IMR-90 (cell line): Measurements from ENCODE around the gene USP40. TPM values are rescaled to one million over a fixed set of nuclear protein-coding genes. Genes with fewer than 3 reads are reported as not detected.

Experiments used
- ATAC-seq: fragments of 200-7000 bp; cut with Tn5 transposase; 2 replicates; pipeline ENCODE4 v1.9.1; 2020; ENCODE audit warnings: low read depth, mild to moderate bottlenecking, moderate library complexity
- BruUV-seq: library from RNA; stranded (reverse); fragments of 400-500 nt; replicated peaks from 2 replicates; lab custom pipeline; 2021; lab: Mats Ljungman, UMichigan
- CTCF ChIA-PET: fragments of 300-600 bp; formaldehyde crosslinking; extraction: SDS; loops from one replicate; lab custom pipeline; 2021; ENCODE audit warnings: antibody characterized with exemption; lab: Yijun Ruan, JAX
- POLR2A ChIA-PET: fragments of 300-600 bp; sonication (Branson Sonifier 250); formaldehyde crosslinking; loops from one replicate; lab custom pipeline; 2022; ENCODE audit warnings: antibody characterized with exemption; ENCODE audit not compliant: unreplicated experiment; lab: Charles Lee
- DNase-seq: peaks from one replicate; pipeline ENCODE4 v3.0.0; 2013
- H2AFZ ChIP-seq: replicated peaks from 2 replicates; pipeline ENCODE3; 2013; ENCODE audit warnings: low read length, mild to moderate bottlenecking; ENCODE audit not compliant: poor library complexity
- H2AK5ac ChIP-seq: 2 replicates; pipeline ENCODE4 v1.6.1; 2013; ENCODE audit warnings: low read depth, low read length, inconsistent platforms
- H2AK9ac ChIP-seq: replicated peaks from 2 replicates; pipeline ENCODE3; 2013; ENCODE audit warnings: mild to moderate bottlenecking, low read depth, low read length, moderate library complexity; ENCODE audit not compliant: poor library complexity
- H2BK120ac ChIP-seq: 2 replicates; pipeline ENCODE4 v1.6.1; 2013; ENCODE audit warnings: low read depth, low read length, inconsistent platforms
- H2BK15ac ChIP-seq: 3 replicates; pipeline ENCODE4 v1.6.1; 2013; ENCODE audit warnings: low read depth, low read length, inconsistent platforms
- H2BK20ac ChIP-seq: 2 replicates; pipeline ENCODE4 v1.6.1; 2013; ENCODE audit warnings: low read depth, mild to moderate bottlenecking, inconsistent platforms, low read length, moderate library complexity
- H2BK5ac ChIP-seq: 2 replicates; pipeline ENCODE4 v1.6.1; 2013; ENCODE audit warnings: mild to moderate bottlenecking, low read depth, low read length, inconsistent platforms; ENCODE audit not compliant: poor library complexity, severe bottlenecking
- H3K14ac ChIP-seq: replicated peaks from 2 replicates; pipeline ENCODE4 v1.6.1; 2013; ENCODE audit warnings: low read depth, low read length, inconsistent platforms
- H3K18ac ChIP-seq: 2 replicates; pipeline ENCODE4 v1.6.1; 2013; ENCODE audit warnings: low read depth, low read length, control low read depth
- H3K23ac ChIP-seq: 2 replicates; pipeline ENCODE4 v1.6.1; 2013; ENCODE audit warnings: low read depth, low read length, inconsistent platforms
- H3K27ac ChIP-seq: 2 replicates; pipeline ENCODE4 v1.5.1; 2013; ENCODE audit warnings: mild to moderate bottlenecking, control low read depth, low read length; ENCODE audit not compliant: insufficient read depth
- H3K27me3 ChIP-seq: 2 replicates; pipeline ENCODE4 v1.6.1; 2013; ENCODE audit warnings: low read length; ENCODE audit not compliant: control insufficient read depth, insufficient read depth
- H3K36me3 ChIP-seq: 2 replicates; pipeline ENCODE4 v1.6.1; 2013; ENCODE audit warnings: low read length, mixed read lengths; ENCODE audit not compliant: control insufficient read depth, insufficient read depth
- H3K4ac ChIP-seq: 2 replicates; pipeline ENCODE4 v1.6.1; 2013; ENCODE audit warnings: low read depth, low read length, inconsistent platforms
- H3K4me1 ChIP-seq: 2 replicates; pipeline ENCODE4 v1.6.1; 2013; ENCODE audit warnings: low read length, mixed read lengths; ENCODE audit not compliant: control insufficient read depth, insufficient read depth
- H3K4me2 ChIP-seq: 2 replicates; pipeline ENCODE4 v1.6.1; 2013; ENCODE audit warnings: low read depth, mild to moderate bottlenecking, control low read depth, low read length, moderate library complexity
- H3K4me3 ChIP-seq: 2 replicates; pipeline ENCODE4 v1.5.1; 2013; ENCODE audit warnings: low read depth, mild to moderate bottlenecking, control low read depth, low read length, moderate library complexity; ENCODE audit not compliant: insufficient read depth
- H3K56ac ChIP-seq: 2 replicates; pipeline ENCODE4 v1.6.1; 2013; ENCODE audit warnings: low read length, inconsistent platforms; ENCODE audit not compliant: insufficient read depth; ENCODE audit errors: extremely low read depth
- H3K79me1 ChIP-seq, 2 experiments: 2 replicates each; pipeline ENCODE4 v1.6.1; 2013; ENCODE audit warnings: low read length in 2 of 2, inconsistent platforms in 1 of 2, low read depth in 1 of 2
- H3K9ac ChIP-seq: 2 replicates; pipeline ENCODE4 v1.6.1; 2013; ENCODE audit warnings: low read depth, low read length, control low read depth
- H3K9me1 ChIP-seq: 2 replicates; pipeline ENCODE4 v1.6.1; 2013; ENCODE audit warnings: low read length, inconsistent platforms; ENCODE audit not compliant: insufficient read depth
- H3K9me3 ChIP-seq: 2 replicates; pipeline ENCODE4 v1.6.1; 2013; ENCODE audit warnings: low read length; ENCODE audit not compliant: control insufficient read depth, insufficient read depth
- H4K20me1 ChIP-seq: 2 replicates; pipeline ENCODE4 v1.6.1; 2013; ENCODE audit warnings: low read length, inconsistent platforms; ENCODE audit not compliant: insufficient read depth
- H4K5ac ChIP-seq: 2 replicates; pipeline ENCODE4 v1.6.1; 2013; ENCODE audit warnings: mild to moderate bottlenecking, low read depth, low read length, control low read depth
- H4K8ac ChIP-seq, 2 experiments: 2 replicates each; pipeline ENCODE4 v1.6.1; 2013; ENCODE audit warnings: low read depth in 2 of 2, low read length in 2 of 2, control low read depth in 1 of 2, inconsistent platforms in 1 of 2
- H4K91ac ChIP-seq: 2 replicates; pipeline ENCODE4 v1.6.1; 2013; ENCODE audit warnings: low read depth, low read length, inconsistent platforms; ENCODE audit not compliant: insufficient read depth
- CHD1 ChIP-seq: IDR thresholded peaks from 2 replicates; pipeline ENCODE4 v1.6.1; 2012; ENCODE audit warnings: low read depth, low read length, improper control_type of control experiment
- FOS ChIP-seq: fragments of 150-350 bp; IDR thresholded peaks from 2 replicates; pipeline ENCODE4 v1.6.1; 2016; ENCODE audit warnings: low read depth, low read length
- MAZ ChIP-seq: IDR thresholded peaks from 2 replicates; pipeline ENCODE4 v1.6.1; 2012; ENCODE audit warnings: low read depth, mild to moderate bottlenecking, low read length, improper control_type of control experiment, moderate library complexity, borderline replicate concordance
- WGBS, 2 experiments: methylation state at CpG; one replicate each; pipeline versions ENCODE4 v1.1.5 to v1.1.7; 2013; ENCODE audit warnings: missing lambda C conversion rate in 2 of 2; ENCODE audit not compliant: insufficient read length in 1 of 2; ENCODE audit errors: extremely low coverage in 2 of 2; 5-methylcytosine and 5-hydroxymethylcytosine counted together
- dilution Hi-C: fragments of 300-500 bp; cut with HindIII; formaldehyde crosslinking; loops from one replicate; pipeline ENCODE4 v1.14.3; 2018; ENCODE audit warnings: low sequenced_read_pairs; ENCODE audit not compliant: unreplicated experiment
- in situ Hi-C: fragments of 300-500 bp; cut with MboI; formaldehyde crosslinking; loops from 3 replicates; pipeline ENCODE4 v1.14.3; 2019; ENCODE audit warnings: low sequenced_read_pairs, inconsistent platforms, mixed read lengths
- intact Hi-C: fragments of 100-400 bp; cut with micrococcal nuclease; formaldehyde crosslinking; loops from 2 replicates; pipeline ENCODE4 v1.10.0; 2022
- polyA plus RNA-seq, 3 experiments: library from polyadenylated mRNA; depleted of rRNA; stranded (reverse); fragments of >200 nt; gene quantifications; 2 replicates each; pipeline ENCODE4 v1.2.3, GENCODE V29; 2012; ENCODE audit warnings: low replicate concordance in 1 of 3
- total RNA-seq: library from RNA; depleted of rRNA; stranded (reverse); fragments of >200 nt; gene quantifications from 2 replicates; pipeline ENCODE4 v1.2.3, GENCODE V29; 2012

The USP40 gene
- total and polyA plus RNA-seq, 2 of the 4 experiments (the other 2 are of a cell fraction) = 30.1 to 30.8 TPM

- H3K9me3 ChIP-seq = no peaks in the 10 kb centered on the region
- no peak overlapping the region for H4K8ac ChIP-seq
- no peak overlapping the region for H2BK15ac ChIP-seq
- BruUV-seq = no TSS peak
- peaks cover 45% of the 10 kb centered on the region for H3K36me3 ChIP-seq
- TF ChIP-seq MAZ (no peak), CHD1 (no peak), FOS (no peak)
- no peaks in the 10 kb centered on the region for H3K79me1 ChIP-seq
- H3K4me1 ChIP-seq = no peaks in the 10 kb centered on the region
- no peaks in the 10 kb centered on the region for H3K27me3 ChIP-seq
- H3K9ac ChIP-seq = no peak overlapping the region
- no peak overlapping the region for H2BK120ac ChIP-seq
- no peak overlapping the region for H2BK20ac ChIP-seq
- no peak overlapping the region for H3K23ac ChIP-seq
- no peak overlapping the region for H3K18ac ChIP-seq
- no peak overlapping the region for H3K14ac ChIP-seq
- dilution Hi-C loops = no loop called here
- no peak overlapping the region for H2AK5ac ChIP-seq
- WGBS, 2 experiments = no CpG with 5 or more reads among the region's 7 CpGs
- H3K4me2 ChIP-seq = no peak overlapping the region
- no peak overlapping the region for H4K5ac ChIP-seq
- ChIA-PET POLR2A (no interaction called here), CTCF (interaction anchor here (1.4 kb wide), 1 partner anchor 12 kb away, joined by 3 read pairs; no protein-coding TSS in a partner anchor)
- no peak overlapping the region for H2AK9ac ChIP-seq
- DNase-seq = no peak
- H4K91ac ChIP-seq = no peak overlapping the region
- H2BK5ac ChIP-seq = no peak overlapping the region
- in situ Hi-C loops = loop anchor here (25.0 kb wide), 1 partner anchor 382 kb away; no protein-coding TSS in a partner anchor
- H3K4ac ChIP-seq = no peak overlapping the region
- H3K56ac ChIP-seq = no peak overlapping the region
- intact Hi-C loops = no loop called here
- H3K9me1 ChIP-seq = peaks cover 4% of the 10 kb centered on the region; the same call in 1 of the 2 replicates
- ATAC-seq = no peak
- H2AFZ ChIP-seq = no peak overlapping the region
- no peak overlapping the region for H3K27ac ChIP-seq
- H3K4me3 ChIP-seq = no peak overlapping the region
- H4K20me1 ChIP-seq = no peaks in the 10 kb centered on the region
Observed at GRCh38 chr2:233455491-233455890, 111.1 kb downstream of the USP40 start.
